HL-60 (cell line): ENCODE results near the gene FXR2.
A peak's percentile ranks its signal among the peaks of the same experiment; 100 is the strongest.

Experiments
- DNase-seq, 2 experiments: peaks; one replicate each; pipeline ENCODE4 v3.0.0-alpha.2; 2010 to 2020; ENCODE audit warnings: low read depth in 1 of 2, low spot score in 1 of 2
- H3K27ac ChIP-seq: fragments of 250-450 bp; sonication (Bioruptor Pico); replicated peaks from 2 replicates; pipeline ENCODE4 v1.5.1; 2020; ENCODE audit warnings: mild to moderate bottlenecking, moderate library complexity
- H3K27me3 ChIP-seq: fragments of 250-450 bp; sonication (Bioruptor Pico); 2 replicates; pipeline ENCODE4 v1.5.1; 2021; ENCODE audit warnings: mild to moderate bottlenecking, moderate library complexity; ENCODE audit not compliant: insufficient read depth, poor library complexity, severe bottlenecking
- H3K4me3 ChIP-seq: replicated peaks from 2 replicates; pipeline ENCODE4 v1.5.1; 2011; ENCODE audit warnings: mild to moderate bottlenecking, control low read depth, low read length; ENCODE audit not compliant: insufficient read depth
- CTCF ChIP-seq: IDR thresholded peaks from one replicate; pipeline ENCODE4 v1.5.1; 2011; ENCODE audit warnings: low read length, control low read depth, inconsistent platforms; ENCODE audit not compliant: insufficient read depth
- GABPA ChIP-seq: IDR thresholded peaks from 2 replicates; pipeline ENCODE4 v1.6.1; 2012; ENCODE audit warnings: low read depth
- POLR2AphosphoS5 ChIP-seq: IDR thresholded peaks from 2 replicates; pipeline ENCODE4 v1.6.1; 2012; ENCODE audit warnings: low read depth
- SPI1 ChIP-seq: IDR thresholded peaks from 2 replicates; pipeline ENCODE4 v1.6.1; 2012; ENCODE audit warnings: low read depth, mild to moderate bottlenecking, borderline replicate concordance
- TF ChIP-seq, protein P1 (sequence below): IDR thresholded peaks from 2 replicates; pipeline ENCODE4 v1.6.1; 2012; ENCODE audit warnings: low read depth; ENCODE audit not compliant: insufficient replicate concordance

FXR2 gene

DNA sequence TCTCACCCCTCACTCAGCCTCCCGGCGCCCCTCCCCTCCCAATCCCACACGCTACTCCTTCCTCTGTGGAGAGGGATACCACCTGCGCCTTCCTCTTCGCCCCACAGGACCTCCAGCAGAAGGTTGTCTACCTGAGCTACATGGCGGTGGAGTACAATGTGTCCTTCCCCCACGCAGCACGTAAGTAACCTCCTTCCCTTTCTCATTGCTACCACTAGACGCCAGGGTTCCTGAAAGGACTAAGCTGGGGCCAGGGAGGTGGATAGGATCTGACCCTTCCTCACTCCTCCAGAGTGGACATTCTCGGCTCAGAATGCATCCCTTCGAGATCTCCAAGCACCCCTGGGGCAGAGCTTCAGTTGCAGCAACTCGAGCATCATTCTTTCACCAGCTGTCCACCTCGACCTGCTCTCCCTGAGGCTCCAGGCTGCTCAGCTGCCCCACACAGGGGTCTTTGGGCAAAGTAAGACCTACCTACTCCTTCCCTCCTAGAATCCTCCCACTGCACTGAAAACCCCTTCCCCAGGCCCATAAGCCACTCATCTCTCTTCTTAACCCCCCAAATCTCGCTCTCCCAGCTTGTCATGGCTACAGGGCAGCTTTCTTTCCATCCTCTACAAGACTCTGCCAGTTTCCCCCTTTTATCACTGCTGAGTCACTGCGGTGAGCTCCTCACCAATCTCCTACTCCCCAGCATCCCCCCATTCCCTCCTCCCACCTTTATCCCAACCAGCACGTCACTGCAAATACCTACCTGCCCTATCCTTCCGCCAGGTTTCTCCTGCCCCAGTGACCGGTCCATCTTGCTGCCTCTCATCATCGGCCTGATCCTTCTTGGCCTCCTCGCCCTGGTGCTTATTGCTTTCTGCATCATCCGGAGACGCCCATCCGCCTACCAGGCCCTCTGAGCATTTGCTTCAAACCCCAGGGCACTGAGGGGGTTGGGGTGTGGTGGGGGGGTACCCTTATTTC, 33.8 kb downstream of the FXR2 start:
- no peak for TF ChIP-seq CTCF
- H3K4me3 ChIP-seq = peak overlapping the region; percentile 49
- peak overlapping the region; percentile 72 for H3K27ac ChIP-seq
- peak in 1 of 2 experiments; percentile 28 for DNase-seq
- no peaks in the 10 kb centered on the region for H3K27me3 ChIP-seq

- Histone ChIP-seq H3K27ac (peak overlapping the region; percentile 72), H3K27me3 (no peaks in the 10 kb centered on the region), H3K4me3 (peak overlapping the region; percentile 49)
- DNase-seq = no peak
- no peak for TF ChIP-seq POLR2AphosphoS5
- TF ChIP-seq SPI1 = no peak
- TF ChIP-seq, protein P1, sequence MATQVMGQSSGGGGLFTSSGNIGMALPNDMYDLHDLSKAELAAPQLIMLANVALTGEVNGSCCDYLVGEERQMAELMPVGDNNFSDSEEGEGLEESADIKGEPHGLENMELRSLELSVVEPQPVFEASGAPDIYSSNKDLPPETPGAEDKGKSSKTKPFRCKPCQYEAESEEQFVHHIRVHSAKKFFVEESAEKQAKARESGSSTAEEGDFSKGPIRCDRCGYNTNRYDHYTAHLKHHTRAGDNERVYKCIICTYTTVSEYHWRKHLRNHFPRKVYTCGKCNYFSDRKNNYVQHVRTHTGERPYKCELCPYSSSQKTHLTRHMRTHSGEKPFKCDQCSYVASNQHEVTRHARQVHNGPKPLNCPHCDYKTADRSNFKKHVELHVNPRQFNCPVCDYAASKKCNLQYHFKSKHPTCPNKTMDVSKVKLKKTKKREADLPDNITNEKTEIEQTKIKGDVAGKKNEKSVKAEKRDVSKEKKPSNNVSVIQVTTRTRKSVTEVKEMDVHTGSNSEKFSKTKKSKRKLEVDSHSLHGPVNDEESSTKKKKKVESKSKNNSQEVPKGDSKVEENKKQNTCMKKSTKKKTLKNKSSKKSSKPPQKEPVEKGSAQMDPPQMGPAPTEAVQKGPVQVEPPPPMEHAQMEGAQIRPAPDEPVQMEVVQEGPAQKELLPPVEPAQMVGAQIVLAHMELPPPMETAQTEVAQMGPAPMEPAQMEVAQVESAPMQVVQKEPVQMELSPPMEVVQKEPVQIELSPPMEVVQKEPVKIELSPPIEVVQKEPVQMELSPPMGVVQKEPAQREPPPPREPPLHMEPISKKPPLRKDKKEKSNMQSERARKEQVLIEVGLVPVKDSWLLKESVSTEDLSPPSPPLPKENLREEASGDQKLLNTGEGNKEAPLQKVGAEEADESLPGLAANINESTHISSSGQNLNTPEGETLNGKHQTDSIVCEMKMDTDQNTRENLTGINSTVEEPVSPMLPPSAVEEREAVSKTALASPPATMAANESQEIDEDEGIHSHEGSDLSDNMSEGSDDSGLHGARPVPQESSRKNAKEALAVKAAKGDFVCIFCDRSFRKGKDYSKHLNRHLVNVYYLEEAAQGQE = no peak
- TF ChIP-seq GABPA = no peak
- TF ChIP-seq CTCF = no peak
Measured at GRCh38 chr17:7579834-7580603, 34.7 kb downstream of the FXR2 start.

- Histone ChIP-seq H3K4me3 (peak within 1 kb of the TSS; percentile 49), H3K27me3 (no peaks in the 10 kb centered on the region), H3K27ac (peak within 1 kb of the TSS; percentile 72)
- TF ChIP-seq SPI1 (peak; percentile 74; the same call in 1 of the 2 replicates), POLR2AphosphoS5 (peak; percentile 97)
- TF ChIP-seq, protein P1 = no peak
- DNase-seq = peak; percentile 71 to 85
Measured at GRCh38 chr17:7579001-7579833, 35.5 kb downstream of the FXR2 start, which contains the start of gene CD68. TSS of gene CD68 (plus strand) at chr17:7579638. CDS start at chr17:7579678, 40 bp downstream.
